GM21619 (cell line): Measurements from ENCODE around the gene ZNF768.

Experiments
- ATAC-seq: cut with Tn5 transposase; IDR thresholded peaks from one replicate; pipeline ENCODE4 v1.9.1; 2021; ENCODE audit not compliant: unreplicated experiment

Gene ZNF768

GRCh38 chr16:30474074-30474452 lies 52.3 kb downstream of the ZNF768 start:
- no peak for ATAC-seq
